ENCODE data around the gene RASSF9.

RASSF9 gene

GRCh38 chr12:85820101-85820500, 16.1 kb downstream of the RASSF9 start:
- DNase-seq, result no peak

GRCh38 chr12:85814741-85815140, 21.5 kb downstream of the RASSF9 start:
- DNase-seq, result no peak

- DNase-seq, result no peak
These were observed 22.1 kb downstream of the RASSF9 start for GRCh38 chr12:85814071-85814470.

GRCh38 chr12:85809500-85809899, 26.7 kb downstream of the RASSF9 start:
- no peak for DNase-seq

- DNase-seq, result no peak
These were observed 28.5 kb downstream of the RASSF9 start for GRCh38 chr12:85807730-85808129.

GRCh38 chr12:85805654-85806053, 30.6 kb downstream of the RASSF9 start:
- no peak for DNase-seq

- DNase-seq, result no peak
These were observed 31.5 kb downstream of the RASSF9 start for GRCh38 chr12:85804663-85805062.

- no peak for DNase-seq
These were observed 32.3 kb downstream of the RASSF9 start for GRCh38 chr12:85803923-85804322.

GRCh38 chr12:85803231-85803630, 33.0 kb downstream of the RASSF9 start:
- DNase-seq, result no peak

- no peak for DNase-seq
These were observed 38.1 kb downstream of the RASSF9 start for GRCh38 chr12:85798122-85798521.

- no peak for DNase-seq
These were observed 40.2 kb downstream of the RASSF9 start for GRCh38 chr12:85796001-85796400.

GRCh38 chr12:85794531-85794930, 41.7 kb downstream of the RASSF9 start:
- DNase-seq, result no peak

GRCh38 chr12:85784096-85784720, 52.0 kb downstream of the RASSF9 start:
- DNase-seq, result no peak

GRCh38 chr12:85782711-85783110, 53.5 kb downstream of the RASSF9 start:
- no peak for DNase-seq

- no peak for DNase-seq
These were observed 54.4 kb downstream of the RASSF9 start for GRCh38 chr12:85781766-85782165.

GRCh38 chr12:85779768-85780167, 56.4 kb downstream of the RASSF9 start:
- DNase-seq, result no peak

GRCh38 chr12:85775091-85775490, 61.1 kb downstream of the RASSF9 start:
- DNase-seq, result no peak

GRCh38 chr12:85765453-85765869, 70.7 kb downstream of the RASSF9 start:
- no peak for DNase-seq

GRCh38 chr12:85759623-85760022, 76.6 kb downstream of the RASSF9 start:
- no peak for DNase-seq

GRCh38 chr12:85759091-85759490, 77.1 kb downstream of the RASSF9 start:
- no peak for DNase-seq

GRCh38 chr12:85755760-85756159, 80.4 kb downstream of the RASSF9 start:
- no peak for DNase-seq

Measured in effector CD8-positive, alpha-beta T cell (primary cell).